Measurements from ENCODE around the gene AP1M1.

AP1M1 gene

DNA sequence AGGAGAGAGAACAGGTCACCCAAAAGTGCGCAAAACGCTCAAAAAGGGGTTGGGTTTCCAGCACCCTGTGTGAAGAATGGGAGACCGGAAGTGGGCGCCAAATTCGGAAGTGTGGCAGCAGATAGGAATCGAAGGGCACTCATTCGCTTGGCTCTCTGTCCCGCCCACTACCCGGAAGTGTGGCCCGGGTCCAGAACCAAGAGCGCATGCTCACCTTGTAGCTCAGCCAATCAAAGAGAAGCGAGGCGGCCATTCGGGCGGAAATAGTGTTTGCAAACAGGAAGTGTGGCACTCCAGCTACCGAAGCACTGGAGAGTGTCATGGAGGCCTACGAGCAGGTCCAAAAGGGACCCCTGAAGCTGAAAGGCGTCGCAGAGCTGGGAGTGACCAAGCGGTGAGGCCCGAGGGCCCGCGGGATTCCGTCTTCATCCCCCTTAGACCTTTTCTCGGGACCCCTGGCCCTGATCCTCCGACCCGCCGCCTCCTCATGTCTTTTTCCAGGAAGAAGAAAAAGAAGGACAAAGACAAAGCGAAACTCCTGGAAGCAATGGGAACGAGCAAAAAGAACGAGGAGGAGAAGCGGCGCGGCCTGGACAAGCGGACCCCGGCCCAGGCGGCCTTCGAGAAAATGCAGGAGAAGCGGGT is 12.5 kb upstream of the AP1M1 start, which contains the start of gene FAM32A:
Gene FAM32A, plus strand, starts transcription at position 288 of the 645 bp plus-strand sequence. Its CDS starts 33 bp downstream, at position 321.
- DNase-seq (ENCODE audit: low spot score): peak; percentile 98

DNA sequence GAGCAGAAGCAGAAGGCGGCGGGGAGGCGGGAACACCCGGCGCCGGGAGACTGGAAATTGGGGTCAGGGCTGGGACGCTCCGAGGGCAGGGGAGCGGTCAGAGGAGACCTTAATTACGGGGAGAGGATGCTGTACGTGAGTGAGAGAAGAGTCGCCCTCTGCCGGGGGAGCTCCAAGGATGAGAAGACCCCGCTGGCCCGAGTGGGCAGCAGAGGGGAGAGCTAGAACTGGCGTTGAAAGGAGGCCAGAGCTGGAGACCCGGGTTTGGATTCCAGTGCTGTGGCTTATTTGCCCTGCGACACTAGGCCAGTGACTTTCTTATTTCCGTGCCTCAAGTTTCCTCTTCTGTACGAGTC is 12.0 kb upstream of the AP1M1 start:
- peak; percentile 64 for DNase-seq (ENCODE audit: low spot score)

DNA sequence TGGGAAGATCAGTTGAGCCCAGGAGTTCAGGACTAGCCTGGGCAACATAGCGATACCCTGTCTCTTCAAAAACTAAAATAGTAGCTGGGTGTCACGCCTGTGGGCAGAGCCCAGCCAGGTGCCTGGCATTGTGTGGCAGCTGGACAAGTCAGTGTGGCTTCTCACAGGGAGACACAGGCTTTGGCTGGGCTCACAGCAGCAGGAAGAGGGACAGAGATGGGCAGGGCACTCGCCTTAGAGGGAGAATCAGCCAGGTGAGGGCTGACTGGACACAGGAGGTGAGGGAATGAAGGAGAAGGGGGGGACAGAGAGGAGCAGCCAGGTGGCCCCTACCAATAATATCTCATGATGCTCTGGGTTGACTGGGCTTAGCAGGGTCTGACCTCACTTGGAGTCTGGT is 9.2 kb upstream of the AP1M1 start:
- DNase-seq (ENCODE audit: low spot score): no peak

DNA sequence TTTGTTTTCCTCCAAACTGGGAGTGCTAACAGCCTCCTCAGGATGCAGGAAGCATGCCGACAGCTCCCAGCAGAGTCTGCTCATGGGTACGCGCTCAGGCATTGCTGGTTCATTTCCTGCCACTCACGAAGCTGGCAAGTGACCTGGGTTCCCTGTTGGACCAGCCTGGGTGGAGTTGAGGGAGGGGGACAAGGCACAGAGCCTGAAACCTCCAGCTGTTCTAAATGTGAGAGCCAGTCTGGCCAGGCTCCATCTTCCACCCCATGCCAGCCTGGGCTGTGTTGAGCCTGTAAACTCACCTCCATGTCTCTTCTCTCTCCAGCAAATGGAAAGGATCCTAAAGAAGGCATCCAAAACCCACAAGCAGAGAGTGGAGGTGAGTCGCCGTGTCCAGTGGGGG is 7.5 kb upstream of the AP1M1 start:
- no peak for DNase-seq (ENCODE audit: low spot score)

DNA sequence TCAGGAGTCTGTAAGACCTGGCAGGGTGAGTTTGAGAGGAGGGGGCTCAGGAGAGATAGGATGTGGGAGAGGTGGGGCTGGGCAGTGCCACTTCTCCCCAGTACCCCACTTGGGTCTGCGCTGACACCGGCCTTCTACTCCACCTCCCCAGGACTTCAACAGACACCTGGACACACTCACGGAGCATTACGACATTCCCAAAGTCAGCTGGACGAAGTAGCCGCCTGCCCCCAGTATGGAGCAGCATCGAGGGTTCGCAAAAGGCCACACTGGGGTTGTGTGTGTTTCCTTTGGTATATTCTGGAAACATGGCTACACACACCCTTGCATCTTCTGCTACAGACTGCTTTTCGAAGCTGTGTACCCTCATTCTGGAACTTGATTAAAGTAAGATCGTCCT is 7.0 kb upstream of the AP1M1 start:
- no peak for DNase-seq (ENCODE audit: low spot score)

DNA sequence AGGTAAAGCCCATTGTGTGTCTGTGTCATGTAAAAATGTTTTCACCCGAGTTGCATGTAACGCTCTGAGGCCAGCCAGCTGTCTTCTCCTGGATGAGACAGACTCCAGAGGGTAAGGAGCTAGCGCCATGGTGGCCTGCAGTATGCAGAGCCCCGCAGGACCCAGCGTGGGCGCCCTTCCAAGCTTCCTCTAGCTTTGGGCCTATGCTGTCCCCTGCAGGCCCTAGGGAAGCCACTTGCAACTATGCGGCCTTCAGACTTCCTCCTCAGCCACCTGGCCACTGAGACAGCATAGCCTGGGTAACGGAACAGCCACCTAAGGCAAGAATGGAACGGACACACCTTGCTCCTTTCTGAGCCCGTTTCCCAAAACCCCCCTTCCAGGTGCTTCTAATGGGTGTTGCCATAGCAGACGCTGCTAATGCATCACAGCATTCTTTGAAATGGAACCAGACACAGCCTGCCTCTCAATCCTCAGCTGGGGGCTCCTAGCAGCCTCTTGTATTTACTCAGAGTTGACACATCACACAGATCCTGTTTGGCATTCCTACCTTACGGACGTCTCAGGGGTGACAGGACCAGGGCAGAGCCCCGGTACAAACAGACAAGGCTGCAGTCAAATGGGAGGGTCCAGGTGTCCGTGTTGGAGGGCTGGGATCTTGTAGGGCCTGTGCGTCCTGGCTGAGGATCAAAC is 6.3 kb upstream of the AP1M1 start:
- no peak for DNase-seq (ENCODE audit: low spot score)

DNA sequence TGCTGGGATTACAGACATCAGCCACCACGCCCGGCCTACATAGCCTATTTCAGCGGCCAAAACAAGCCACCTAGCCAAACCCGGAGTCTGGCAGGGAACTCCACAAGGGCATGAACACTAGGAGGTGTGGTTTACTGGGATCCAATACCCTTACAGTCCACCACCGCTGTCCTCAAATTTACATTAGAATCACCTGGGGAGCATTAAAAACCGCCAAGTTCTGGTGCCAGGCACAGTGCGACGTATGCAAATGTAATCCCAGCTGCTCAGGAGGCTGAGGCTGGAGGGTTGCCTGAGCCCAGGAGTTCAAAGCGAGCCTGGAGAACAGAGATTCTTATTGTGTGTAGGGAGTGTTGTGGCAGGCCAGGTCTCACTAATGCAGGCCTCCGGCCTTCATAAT is 4.2 kb upstream of the AP1M1 start:
- DNase-seq (ENCODE audit: low spot score): no peak

DNA sequence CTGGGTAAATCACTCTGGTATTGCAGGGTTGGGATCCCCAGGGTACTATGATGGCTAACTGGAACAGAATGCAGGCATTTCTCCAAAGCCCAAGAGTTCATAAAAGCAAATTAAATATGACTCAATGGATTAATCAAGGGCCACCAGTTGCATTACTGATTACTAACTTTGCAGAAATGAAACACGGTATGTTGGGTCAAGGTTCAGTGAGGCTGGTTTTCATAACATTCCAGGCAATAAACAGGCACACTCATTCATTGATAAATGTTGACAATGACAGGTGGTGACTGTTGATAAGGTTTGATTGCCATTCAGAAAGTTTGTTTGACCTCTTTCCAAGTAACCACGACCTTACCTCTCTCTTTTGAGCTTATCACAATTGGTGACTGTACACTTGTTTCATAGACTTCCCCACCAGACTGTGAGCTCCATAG is 506 bp upstream of the AP1M1 start:
- DNase-seq (ENCODE audit: low spot score): peak; percentile 88

DNA sequence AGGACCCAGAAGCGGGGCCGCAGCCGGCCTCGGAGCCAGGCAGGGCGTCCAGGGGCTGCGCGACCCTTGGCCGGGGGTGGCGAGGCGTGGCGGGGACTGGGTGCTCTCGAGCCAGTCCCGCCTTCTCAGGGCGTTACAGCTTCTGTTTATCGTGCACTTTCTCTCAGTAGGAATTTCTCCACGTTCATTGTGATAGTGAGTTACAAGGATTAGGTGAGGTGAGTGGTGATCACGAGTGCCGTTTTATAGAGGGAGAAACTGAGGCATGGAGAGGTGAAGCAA is 600 bp downstream of the AP1M1 start:
- DNase-seq (ENCODE audit: low spot score): no peak

DNA sequence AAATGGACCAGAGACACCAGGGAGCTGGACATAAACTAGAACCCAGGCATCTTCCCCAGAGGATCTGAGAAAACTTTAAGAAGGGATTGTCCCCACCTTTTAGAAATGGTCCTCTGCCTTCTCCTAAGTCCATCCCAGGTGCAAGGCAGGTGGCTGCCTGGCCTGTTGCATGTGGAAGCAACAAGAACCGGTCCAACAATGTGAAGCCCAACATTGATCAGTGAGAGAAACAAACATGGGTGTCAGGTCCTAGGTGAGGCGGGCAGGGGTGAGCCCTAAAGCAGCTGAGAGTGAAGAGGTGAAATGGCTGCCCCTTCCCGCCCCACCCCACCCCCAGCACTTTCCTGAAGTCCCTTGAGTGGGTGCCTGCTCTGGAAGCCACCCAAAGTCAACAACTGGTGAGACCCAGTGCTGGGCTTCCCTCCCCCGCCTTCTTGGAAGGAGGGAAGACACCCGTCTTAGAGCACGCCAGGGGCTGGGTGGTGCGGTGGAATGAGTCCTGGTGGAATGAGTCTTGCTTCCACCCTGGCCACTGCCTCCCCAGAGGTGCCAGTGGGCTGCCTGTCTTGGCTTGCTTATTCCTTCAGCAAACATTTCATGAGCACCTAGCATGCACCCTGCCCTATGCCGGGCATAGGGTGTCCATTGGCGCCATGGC is 1.7 kb downstream of the AP1M1 start:
- no peak for DNase-seq (ENCODE audit: low spot score)

DNA sequence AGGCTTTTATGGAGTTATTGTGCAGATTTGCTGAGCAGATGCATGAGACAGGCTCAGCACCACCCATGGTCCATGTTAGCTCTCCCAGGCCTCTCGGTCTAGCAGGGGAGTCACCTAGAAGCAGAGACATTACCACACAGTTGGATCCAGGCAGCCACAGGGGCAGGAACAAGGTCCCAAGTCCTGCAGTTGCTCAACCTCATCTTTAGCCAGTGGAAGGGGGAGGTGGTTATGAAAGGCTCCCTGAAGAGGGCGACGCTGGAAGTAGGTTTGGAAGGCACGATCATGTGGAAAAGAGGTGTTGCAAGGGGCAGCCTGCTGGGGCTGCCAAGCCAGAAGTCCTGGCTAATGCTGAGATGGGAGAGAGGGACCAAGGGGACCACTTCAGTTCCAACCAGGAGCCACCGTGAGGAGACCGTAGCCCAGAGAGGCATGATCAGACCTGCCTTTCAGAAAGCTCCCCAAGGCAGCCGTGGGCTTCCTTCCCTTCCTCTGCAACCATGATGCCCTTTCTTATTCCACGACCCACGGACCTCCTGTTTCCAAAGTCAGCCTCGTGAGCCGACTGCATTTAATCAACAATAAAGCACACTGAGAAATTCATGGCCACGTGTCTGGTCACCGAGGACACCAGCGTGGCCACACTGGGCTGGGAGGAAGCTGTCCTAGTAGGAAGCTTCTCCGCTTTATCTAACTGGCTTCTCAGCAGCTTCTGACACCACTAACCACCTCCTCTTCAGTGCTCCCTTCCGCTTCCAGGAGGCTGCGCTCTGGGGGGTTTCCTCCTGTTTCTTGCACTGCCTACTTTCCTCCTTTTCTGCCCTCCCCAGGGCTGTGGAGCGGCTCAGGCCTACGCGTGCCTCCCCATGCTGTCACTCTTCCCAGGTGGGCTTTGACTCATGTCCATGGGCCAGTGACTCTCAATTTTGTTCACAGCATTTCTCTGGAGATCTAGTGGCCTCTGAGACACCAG is 2.6 kb downstream of the AP1M1 start:
- DNase-seq (ENCODE audit: low spot score): no peak

DNA sequence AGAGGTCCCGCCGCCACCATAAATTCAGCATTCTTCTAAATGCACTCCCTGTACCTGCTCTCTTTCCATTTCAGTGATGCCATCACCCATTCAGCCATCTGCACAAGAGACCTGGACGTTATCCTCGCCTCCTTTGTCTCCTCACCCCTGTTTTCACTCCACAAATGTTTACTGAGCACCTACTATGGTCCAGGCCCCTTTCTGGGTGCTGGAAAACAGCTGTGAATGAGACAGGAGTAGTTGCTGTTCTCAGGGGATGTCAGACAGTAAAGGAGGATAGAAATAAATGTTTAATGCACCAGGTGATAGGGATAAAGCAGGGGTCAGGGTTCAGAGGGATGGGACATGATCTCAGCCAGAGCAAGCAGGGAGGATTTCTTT is 3.3 kb downstream of the AP1M1 start:
- DNase-seq (ENCODE audit: low spot score): no peak

DNA sequence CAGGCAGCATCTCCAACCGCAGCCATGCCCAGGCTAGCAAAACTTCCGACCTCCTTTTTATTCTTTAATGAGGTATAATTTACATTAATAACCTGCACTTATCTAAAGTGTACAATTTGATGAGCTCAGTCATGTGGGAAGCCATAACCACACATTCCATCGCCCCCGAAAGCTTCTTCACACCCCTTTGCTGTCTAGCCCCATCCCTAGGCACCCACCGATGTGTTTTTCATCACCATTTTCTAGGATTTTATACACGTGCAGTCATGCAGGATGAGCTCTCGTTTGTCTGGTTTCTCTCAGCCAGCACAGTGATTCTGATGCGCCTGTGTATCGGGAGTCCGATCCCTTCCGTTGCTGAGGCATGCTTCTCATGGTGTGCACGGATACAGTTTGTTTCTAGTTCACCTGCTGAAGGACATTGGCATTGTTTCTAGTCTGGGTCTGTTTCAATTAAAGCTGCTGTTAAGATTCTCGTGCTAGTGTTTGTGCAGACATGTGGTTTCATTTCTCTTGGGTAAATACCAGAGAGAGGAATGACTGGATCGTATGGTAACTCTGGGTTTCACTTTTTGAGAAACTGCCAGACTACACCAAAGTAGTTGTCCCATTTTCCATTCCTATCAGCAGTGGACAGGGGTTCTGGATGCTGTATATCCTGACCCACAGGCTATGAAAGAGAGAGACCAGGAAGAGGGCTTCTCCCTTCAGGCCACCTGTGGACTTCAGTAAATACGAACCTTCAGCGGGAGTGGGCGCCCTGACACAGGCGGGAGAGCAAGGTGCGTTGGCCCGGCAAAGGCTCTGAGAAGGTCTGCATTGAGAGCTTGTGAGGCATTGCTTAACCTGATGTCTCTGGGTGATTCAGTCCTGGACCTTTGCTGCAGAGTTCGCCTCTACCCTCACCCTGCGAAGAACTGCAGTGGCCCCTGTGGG is 4.9 kb downstream of the AP1M1 start:
- DNase-seq (ENCODE audit: low spot score): no peak

DNA sequence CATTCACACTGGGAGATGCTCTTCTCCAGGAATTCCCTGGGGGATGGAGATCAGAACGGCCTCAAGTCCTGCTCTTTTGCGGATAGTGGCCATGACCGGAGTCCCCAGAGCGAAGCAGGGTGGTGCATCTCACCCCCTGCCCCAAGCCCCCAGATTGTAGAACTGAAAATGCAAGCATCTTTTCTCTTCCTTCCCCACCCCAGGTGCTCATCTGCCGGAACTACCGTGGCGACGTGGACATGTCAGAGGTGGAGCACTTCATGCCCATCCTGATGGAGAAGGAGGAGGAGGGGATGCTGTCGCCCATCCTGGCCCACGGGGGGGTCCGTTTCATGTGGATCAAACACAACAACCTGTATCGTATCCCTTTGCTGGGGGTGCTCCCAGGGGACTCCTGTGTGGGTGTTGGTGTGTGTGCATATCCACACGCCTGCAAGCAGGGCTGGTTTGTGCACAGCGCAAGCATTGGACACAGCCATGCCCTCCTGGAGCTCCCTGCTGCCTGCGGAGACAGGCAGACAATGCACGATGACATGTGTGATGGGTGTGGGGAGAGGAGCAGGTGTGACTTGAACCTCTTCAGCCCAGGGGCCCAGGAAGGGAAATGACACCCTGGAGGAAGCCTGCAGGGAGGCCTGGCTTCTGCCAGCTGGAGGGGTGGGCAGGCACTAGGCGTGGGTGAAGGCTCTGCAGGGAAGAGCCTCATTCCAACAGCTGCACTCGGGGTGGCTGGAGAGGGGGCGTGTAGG is 5.7 kb downstream of the AP1M1 start:
- DNase-seq (ENCODE audit: low spot score): no peak

DNA sequence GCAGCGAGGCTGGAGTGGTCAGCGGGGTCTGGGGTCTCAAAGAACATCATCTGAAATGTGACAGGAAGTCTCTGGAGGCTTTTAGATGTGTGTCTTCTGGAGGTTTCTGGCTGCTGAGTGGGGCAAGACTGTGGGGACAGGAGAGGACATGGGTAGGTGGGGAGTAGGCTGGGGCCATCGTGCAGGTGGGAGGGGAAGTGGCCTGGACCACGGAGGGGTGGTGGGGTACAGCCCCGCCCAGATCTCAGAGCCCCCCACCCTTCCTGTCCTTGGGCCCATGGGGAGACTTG is 6.2 kb downstream of the AP1M1 start:
- DNase-seq (ENCODE audit: low spot score): no peak

DNA sequence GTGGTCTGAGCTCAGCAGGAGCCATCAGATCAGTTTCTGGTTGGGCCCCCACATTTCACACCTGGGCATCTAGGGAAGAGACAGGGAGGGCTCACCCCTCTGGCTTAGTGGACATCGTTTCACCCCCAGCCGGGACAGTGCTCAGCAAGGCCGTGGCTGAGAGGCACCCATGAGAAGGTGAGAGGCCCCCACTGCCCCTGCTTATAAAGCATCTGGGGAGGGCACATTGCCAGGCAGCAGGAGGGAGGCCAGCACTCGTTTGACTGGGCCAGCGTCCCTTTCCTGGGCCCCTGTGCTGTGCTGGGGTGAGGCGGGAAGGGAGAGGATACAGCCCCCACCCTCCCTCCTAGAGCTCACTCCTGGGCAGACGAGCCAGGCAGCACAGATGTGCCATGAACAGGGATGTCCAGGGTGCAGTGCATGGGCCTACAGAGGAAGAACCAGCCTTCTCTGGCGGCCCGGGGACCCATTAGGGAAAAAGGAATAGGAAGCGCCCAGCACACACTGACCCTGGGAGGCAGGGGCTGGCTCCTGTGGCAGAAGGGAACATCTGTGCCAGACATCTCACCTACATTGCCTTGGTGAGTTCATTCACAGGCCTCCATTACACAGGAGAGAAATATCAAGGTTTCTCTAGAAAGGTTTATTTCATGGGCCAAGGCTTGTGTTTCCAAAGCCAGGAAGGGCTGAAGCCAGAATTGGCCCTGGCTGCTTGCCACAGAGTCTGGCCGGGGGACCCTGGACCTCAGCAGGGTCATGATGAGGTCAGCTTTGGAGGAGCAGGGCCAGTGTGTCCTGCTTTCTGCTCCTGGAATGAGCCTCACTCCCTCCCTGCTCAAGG is 7.7 kb downstream of the AP1M1 start:
- no peak for DNase-seq (ENCODE audit: low spot score)

DNA sequence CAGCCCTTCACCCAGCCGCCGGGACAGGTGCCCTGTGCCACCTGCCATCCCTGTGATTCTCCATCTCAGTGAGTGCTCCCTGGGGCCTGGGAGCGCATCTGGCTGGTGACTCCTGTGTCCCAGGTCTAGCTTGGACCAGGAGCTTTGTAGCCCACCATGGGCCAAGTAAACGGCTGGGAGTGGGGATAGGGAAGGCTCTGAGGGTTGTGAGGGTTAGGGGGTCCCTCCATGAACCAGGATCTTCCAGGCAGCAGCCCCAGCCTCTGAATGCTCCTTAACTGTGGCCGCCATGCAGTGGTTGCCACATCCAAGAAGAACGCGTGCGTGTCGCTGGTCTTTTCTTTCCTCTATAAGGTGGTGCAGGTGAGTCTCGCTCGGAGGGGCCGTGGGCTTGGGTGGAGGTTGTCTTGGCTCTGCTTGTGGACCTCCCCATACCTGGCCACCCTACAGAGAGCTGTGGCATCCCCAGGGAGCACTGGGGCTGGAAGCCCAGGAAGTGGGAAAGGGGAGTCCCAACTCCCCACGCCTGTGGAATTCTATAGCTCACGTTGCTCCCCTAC is 8.4 kb downstream of the AP1M1 start:
- no peak for DNase-seq (ENCODE audit: low spot score)

DNA sequence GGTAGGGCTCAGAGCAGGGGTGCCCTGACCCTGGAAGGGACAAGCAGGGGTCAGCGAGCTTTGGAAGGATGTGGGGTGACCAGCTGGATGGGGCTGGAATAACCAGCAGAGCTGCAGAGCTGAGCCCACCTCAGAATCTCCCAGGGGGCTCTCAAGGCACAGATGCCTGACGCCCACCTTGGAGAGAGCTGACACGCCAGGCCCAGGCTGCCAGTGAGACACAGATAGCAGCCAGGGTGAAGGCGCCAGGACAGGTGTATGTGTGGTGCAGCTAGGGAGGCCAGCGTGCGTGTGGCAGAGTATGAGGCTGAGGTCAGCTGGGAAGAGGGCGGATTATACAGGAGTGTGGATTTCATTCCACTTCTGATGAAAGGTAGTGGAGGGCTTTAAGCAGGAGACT is 8.9 kb downstream of the AP1M1 start:
- DNase-seq (ENCODE audit: low spot score): no peak

DNA sequence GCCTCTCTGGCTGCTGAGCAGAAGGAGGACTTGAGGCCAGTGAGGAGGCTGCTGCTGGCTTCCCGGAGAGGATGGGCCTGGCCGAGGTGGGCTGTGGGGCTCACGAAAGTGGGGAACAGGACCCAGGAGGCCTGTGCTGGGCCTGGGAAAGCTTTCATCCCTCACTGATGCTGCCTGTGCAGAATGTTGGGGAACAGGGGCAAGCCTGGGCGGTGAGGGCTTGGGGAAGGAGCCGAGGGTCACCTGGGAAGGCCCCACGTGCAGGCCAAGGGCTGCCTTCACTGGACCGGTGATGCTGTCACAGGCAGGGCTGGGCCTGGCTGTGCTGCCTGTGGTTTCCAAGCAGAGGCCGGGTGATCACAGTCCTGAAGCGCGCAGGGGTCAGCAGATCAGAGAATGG is 9.4 kb downstream of the AP1M1 start:
- no peak for DNase-seq (ENCODE audit: low spot score)

Data from RKO (cell line).